Activated CD4-positive, alpha-beta T cell treated with anti-CD3 and anti-CD28 coated beads, Interleukin-2, amount 10 ng/mL, durations not matched to agents 7 days and 5 days (primary cell): ENCODE measurements around the gene VPS33A. TPM values are rescaled to one million over a fixed set of nuclear protein-coding genes. Genes with fewer than 3 reads are reported as not detected.
"Not testable (repeated sequence)": the region's sequence is repeated elsewhere in the genome, so short reads cannot be mapped to it uniquely, and the experiment has no call there.

Experiments
- CTCF ChIA-PET: fragments of 350-600 bp; sonication (Branson Sonifier 250); formaldehyde crosslinking; loops from one replicate; lab custom pipeline; 2021; ENCODE audit warnings: antibody characterized with exemption; lab: Charles Lee
- POLR2A ChIA-PET: fragments of 350-600 bp; sonication (Branson Sonifier 250); formaldehyde crosslinking; loops from one replicate; lab custom pipeline; 2021; ENCODE audit warnings: antibody characterized with exemption; lab: Charles Lee
- DNase-seq: peaks from one replicate; pipeline ENCODE4 v3.0.0-alpha.2; 2020
- H3K27ac Mint-ChIP-seq: one replicate; pipeline ENCODE4 v1.8.0; 2021; ENCODE audit warnings: mild to moderate bottlenecking, moderate library complexity, mixed read lengths
- H3K27me3 Mint-ChIP-seq: one replicate; pipeline ENCODE4 v1.8.0; 2021; ENCODE audit warnings: mixed read lengths
- H3K36me3 Mint-ChIP-seq: one replicate; pipeline ENCODE4 v1.8.0; 2021; ENCODE audit warnings: low read depth, mixed read lengths
- H3K4me1 Mint-ChIP-seq: one replicate; pipeline ENCODE4 v1.8.0; 2021; ENCODE audit warnings: mixed read lengths
- H3K4me3 Mint-ChIP-seq: one replicate; pipeline ENCODE4 v1.8.0; 2021; ENCODE audit warnings: mild to moderate bottlenecking, moderate library complexity, mixed read lengths
- H3K9me3 Mint-ChIP-seq: one replicate; pipeline ENCODE4 v1.8.0; 2021; ENCODE audit warnings: mixed read lengths
- total RNA-seq, 2 experiments: library from RNA; stranded (reverse); gene quantifications; one replicate each; pipeline ENCODE4 v1.2.3, GENCODE V29; 2021

Gene VPS33A
- total RNA-seq, 2 experiments from 2014 or later, result 29.7 to 33.1 TPM

- ChIA-PET POLR2A (no interaction called here), CTCF (interaction anchor here (1.4 kb wide), 1 partner anchor 27 kb away, joined by 3 read pairs; no protein-coding TSS in a partner anchor)
- H3K4me3 Mint-ChIP-seq, result no peak overlapping the region
- peaks cover 8% of the 10 kb centered on the region for H3K4me1 Mint-ChIP-seq
- H3K27me3 Mint-ChIP-seq, result no peaks in the 10 kb centered on the region
- no peak for DNase-seq
- H3K36me3 Mint-ChIP-seq, result peaks cover 21% of the 10 kb centered on the region
- H3K27ac Mint-ChIP-seq, result no peak overlapping the region
- H3K9me3 Mint-ChIP-seq, result no peaks in the 10 kb centered on the region
These were observed 26.8 kb upstream of the VPS33A start for GRCh38 chr12:122293081-122293480.

GRCh38 chr12:122291431-122291830, 25.1 kb upstream of the VPS33A start:
- POLR2A ChIA-PET, result no interaction called here
- no peaks in the 10 kb centered on the region for H3K9me3 Mint-ChIP-seq
- H3K27ac Mint-ChIP-seq, result no peak overlapping the region
- no peak for DNase-seq
- peaks cover 15% of the 10 kb centered on the region for H3K36me3 Mint-ChIP-seq
- H3K27me3 Mint-ChIP-seq, result no peaks in the 10 kb centered on the region
- H3K4me3 Mint-ChIP-seq, result no peak overlapping the region
- CTCF ChIA-PET, result no interaction called here
- peaks cover 8% of the 10 kb centered on the region for H3K4me1 Mint-ChIP-seq

GRCh38 chr12:122283680-122284079, 17.4 kb upstream of the VPS33A start:
- Mint-ChIP-seq H3K27ac (no peak overlapping the region), H3K9me3 (no peaks in the 10 kb centered on the region), H3K27me3 (no peaks in the 10 kb centered on the region), H3K4me1 (peaks cover 4% of the 10 kb centered on the region), H3K36me3 (peaks cover 5% of the 10 kb centered on the region), H3K4me3 (no peak overlapping the region)
- CTCF ChIA-PET, result no interaction called here
- POLR2A ChIA-PET, result no interaction called here
- DNase-seq, result no peak

- POLR2A ChIA-PET, result interaction anchor here (0.8 kb wide), 1 partner anchor 218 kb away, joined by 4 read pairs; the partner anchor contains the start of gene ZCCHC8
- Mint-ChIP-seq H3K4me3 (no peak overlapping the region), H3K27me3 (no peaks in the 10 kb centered on the region), H3K27ac (no peak overlapping the region), H3K9me3 (no peaks in the 10 kb centered on the region), H3K36me3 (peaks cover 5% of the 10 kb centered on the region), H3K4me1 (no peaks in the 10 kb centered on the region)
- CTCF ChIA-PET, result interaction anchor here (0.6 to 1.0 kb wide), 4 partner anchors 13 to 488 kb away, joined by 3 to 4 read pairs (median 3); no protein-coding TSS in a partner anchor
- DNase-seq, result no peak
These were observed 15.8 kb upstream of the VPS33A start for GRCh38 chr12:122282061-122282460.

- DNase-seq, result no peak
- CTCF ChIA-PET, result interaction anchor here (0.6 kb wide), 1 partner anchor 37 kb away, joined by 3 read pairs; no protein-coding TSS in a partner anchor
- H3K4me3 Mint-ChIP-seq, result no peak overlapping the region
- H3K27me3 Mint-ChIP-seq, result no peaks in the 10 kb centered on the region
- H3K4me1 Mint-ChIP-seq, result no peaks in the 10 kb centered on the region
- POLR2A ChIA-PET, result no interaction called here
- H3K9me3 Mint-ChIP-seq, result no peaks in the 10 kb centered on the region
- peaks cover 19% of the 10 kb centered on the region for H3K36me3 Mint-ChIP-seq
- no peak overlapping the region for H3K27ac Mint-ChIP-seq
These were observed 9.9 kb upstream of the VPS33A start for GRCh38 chr12:122276242-122276641.

GRCh38 chr12:122275459-122275858, 9.2 kb upstream of the VPS33A start:
- Mint-ChIP-seq H3K4me1 (no peaks in the 10 kb centered on the region), H3K4me3 (no peak overlapping the region), H3K27ac (no peak overlapping the region), H3K27me3 (no peaks in the 10 kb centered on the region), H3K36me3 (peaks cover 19% of the 10 kb centered on the region), H3K9me3 (no peaks in the 10 kb centered on the region)
- no peak for DNase-seq
- CTCF ChIA-PET, result interaction anchor here (0.7 kb wide), 1 partner anchor 13 kb away, joined by 3 read pairs; no protein-coding TSS in a partner anchor
- POLR2A ChIA-PET, result no interaction called here

- ChIA-PET CTCF (interaction anchor here (1.4 kb wide), 1 partner anchor 9 kb away, joined by 3 read pairs; no protein-coding TSS in a partner anchor), POLR2A (interaction anchor here (0.7 kb wide), 1 partner anchor 1444 kb away, joined by 3 read pairs; no protein-coding TSS in a partner anchor)
- H3K9me3 Mint-ChIP-seq, result no peaks in the 10 kb centered on the region
- H3K27ac Mint-ChIP-seq, result peak overlapping the region; percentile 96
- H3K4me1 Mint-ChIP-seq, result peaks cover 29% of the 10 kb centered on the region
- peak overlapping the region; percentile 91 for H3K4me3 Mint-ChIP-seq
- DNase-seq, result peak; percentile 54
- peaks cover 2% of the 10 kb centered on the region for H3K27me3 Mint-ChIP-seq
- peaks cover 21% of the 10 kb centered on the region for H3K36me3 Mint-ChIP-seq
These were observed 436 bp downstream of the VPS33A start for GRCh38 chr12:122265886-122266229.

GRCh38 chr12:122265476-122265875, 818 bp downstream of the VPS33A start:
- ChIA-PET POLR2A (interaction anchor here (0.7 kb wide), 1 partner anchor 1445 kb away, joined by 3 read pairs; no protein-coding TSS in a partner anchor), CTCF (interaction anchor here (1.4 kb wide), 1 partner anchor 9 kb away, joined by 3 read pairs; no protein-coding TSS in a partner anchor)
- H3K4me3 Mint-ChIP-seq, result peak overlapping the region; percentile 91
- peaks cover 29% of the 10 kb centered on the region for H3K4me1 Mint-ChIP-seq
- DNase-seq, result peak; percentile 35
- H3K27me3 Mint-ChIP-seq, result peaks cover 2% of the 10 kb centered on the region
- peak overlapping the region; percentile 96 for H3K27ac Mint-ChIP-seq
- H3K36me3 Mint-ChIP-seq, result peaks cover 23% of the 10 kb centered on the region
- no peaks in the 10 kb centered on the region for H3K9me3 Mint-ChIP-seq

- peaks cover 20% of the 10 kb centered on the region for H3K4me1 Mint-ChIP-seq
- POLR2A ChIA-PET, H3K27ac Mint-ChIP-seq, H3K4me3 Mint-ChIP-seq, DNase-seq, H3K9me3 Mint-ChIP-seq, H3K27me3 Mint-ChIP-seq: not testable (repeated sequence)
- peaks cover 37% of the 10 kb centered on the region for H3K36me3 Mint-ChIP-seq
- CTCF ChIA-PET, result interaction anchor here (1.0 to 1.6 kb wide), 2 partner anchors 10 to 16 kb away, joined by 3 to 4 read pairs; no protein-coding TSS in a partner anchor
These were observed 5.6 kb downstream of the VPS33A start for GRCh38 chr12:122260735-122261134.

- POLR2A ChIA-PET, result interaction anchor here (0.7 kb wide), 1 partner anchor 89 kb away, joined by 3 read pairs; no protein-coding TSS in a partner anchor
- CTCF ChIA-PET, result interaction anchor here (0.7 to 1.6 kb wide), 2 partner anchors 14 to 33 kb away, joined by 3 to 4 read pairs; no protein-coding TSS in a partner anchor
These were observed 7.4 kb downstream of the VPS33A start for GRCh38 chr12:122258939-122259338.

GRCh38 chr12:122258462-122258861, 7.8 kb downstream of the VPS33A start:
- DNase-seq, H3K4me3 Mint-ChIP-seq, H3K9me3 Mint-ChIP-seq, H3K27me3 Mint-ChIP-seq, H3K4me1 Mint-ChIP-seq, H3K27ac Mint-ChIP-seq: not testable (repeated sequence)
- peaks cover 41% of the 10 kb centered on the region for H3K36me3 Mint-ChIP-seq
- ChIA-PET POLR2A (interaction anchor here (0.7 kb wide), 1 partner anchor 90 kb away, joined by 3 read pairs; no protein-coding TSS in a partner anchor), CTCF (interaction anchor here (0.9 kb wide), 1 partner anchor 14 kb away, joined by 5 read pairs; no protein-coding TSS in a partner anchor)

More at GRCh38 chr12:122258939-122259338, 7.4 kb downstream of the VPS33A start:
- not testable (repeated sequence) for H3K27ac Mint-ChIP-seq, H3K9me3 Mint-ChIP-seq, H3K4me3 Mint-ChIP-seq, H3K4me1 Mint-ChIP-seq, H3K27me3 Mint-ChIP-seq, DNase-seq
- peaks cover 41% of the 10 kb centered on the region for H3K36me3 Mint-ChIP-seq

- ChIA-PET POLR2A (no interaction called here), CTCF (interaction anchor here (0.5 kb wide), 2 partner anchors 16 to 45 kb away, joined by 3 read pairs; no protein-coding TSS in a partner anchor)
- H3K4me3 Mint-ChIP-seq, result no peak overlapping the region
- no peaks in the 10 kb centered on the region for H3K9me3 Mint-ChIP-seq
- H3K36me3 Mint-ChIP-seq, result peaks cover 20% of the 10 kb centered on the region
- no peak for DNase-seq
- H3K4me1 Mint-ChIP-seq, result peaks cover 8% of the 10 kb centered on the region
- no peaks in the 10 kb centered on the region for H3K27me3 Mint-ChIP-seq
- no peak overlapping the region for H3K27ac Mint-ChIP-seq
These were observed 15.8 kb downstream of the VPS33A start for GRCh38 chr12:122250536-122250935.

- Mint-ChIP-seq H3K4me3 (no peak overlapping the region), H3K36me3 (peaks cover 18% of the 10 kb centered on the region), H3K27me3 (no peaks in the 10 kb centered on the region), H3K9me3 (no peaks in the 10 kb centered on the region), H3K27ac (no peak overlapping the region), H3K4me1 (peaks cover 8% of the 10 kb centered on the region)
- no peak for DNase-seq
- ChIA-PET CTCF (interaction anchor here (0.5 kb wide), 1 partner anchor 17 kb away, joined by 3 read pairs; no protein-coding TSS in a partner anchor), POLR2A (no interaction called here)
These were observed 16.2 kb downstream of the VPS33A start for GRCh38 chr12:122250047-122250446.
